Measurements from ENCODE around the gene CSK.

CSK gene

DNA sequence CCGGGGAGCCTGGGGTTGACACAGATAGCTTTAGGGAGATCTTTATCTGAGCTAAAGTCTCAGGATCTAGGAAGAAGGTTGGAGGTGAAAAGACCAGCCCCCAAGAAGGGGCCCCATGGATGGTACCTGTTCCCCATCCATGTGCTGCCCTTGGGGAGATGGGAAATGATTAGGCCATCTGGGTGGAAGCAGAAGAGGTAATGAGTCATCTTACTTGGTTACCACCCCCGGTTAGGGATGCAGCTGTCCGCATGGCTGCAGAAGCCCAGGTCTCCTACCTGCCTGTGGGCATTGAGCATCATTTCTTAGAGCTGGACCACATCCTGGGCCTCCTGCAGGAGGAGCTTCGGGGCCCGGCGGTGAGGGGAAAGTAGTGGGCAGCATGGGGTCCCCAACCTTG is 41.4 kb downstream of the CSK start:
- TF ChIP-seq, protein P1, sequence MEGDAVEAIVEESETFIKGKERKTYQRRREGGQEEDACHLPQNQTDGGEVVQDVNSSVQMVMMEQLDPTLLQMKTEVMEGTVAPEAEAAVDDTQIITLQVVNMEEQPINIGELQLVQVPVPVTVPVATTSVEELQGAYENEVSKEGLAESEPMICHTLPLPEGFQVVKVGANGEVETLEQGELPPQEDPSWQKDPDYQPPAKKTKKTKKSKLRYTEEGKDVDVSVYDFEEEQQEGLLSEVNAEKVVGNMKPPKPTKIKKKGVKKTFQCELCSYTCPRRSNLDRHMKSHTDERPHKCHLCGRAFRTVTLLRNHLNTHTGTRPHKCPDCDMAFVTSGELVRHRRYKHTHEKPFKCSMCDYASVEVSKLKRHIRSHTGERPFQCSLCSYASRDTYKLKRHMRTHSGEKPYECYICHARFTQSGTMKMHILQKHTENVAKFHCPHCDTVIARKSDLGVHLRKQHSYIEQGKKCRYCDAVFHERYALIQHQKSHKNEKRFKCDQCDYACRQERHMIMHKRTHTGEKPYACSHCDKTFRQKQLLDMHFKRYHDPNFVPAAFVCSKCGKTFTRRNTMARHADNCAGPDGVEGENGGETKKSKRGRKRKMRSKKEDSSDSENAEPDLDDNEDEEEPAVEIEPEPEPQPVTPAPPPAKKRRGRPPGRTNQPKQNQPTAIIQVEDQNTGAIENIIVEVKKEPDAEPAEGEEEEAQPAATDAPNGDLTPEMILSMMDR (IDR thresholded peaks at IDR 0.05; ENCODE audit: poor library complexity, severe bottlenecking): no peak

DNA sequence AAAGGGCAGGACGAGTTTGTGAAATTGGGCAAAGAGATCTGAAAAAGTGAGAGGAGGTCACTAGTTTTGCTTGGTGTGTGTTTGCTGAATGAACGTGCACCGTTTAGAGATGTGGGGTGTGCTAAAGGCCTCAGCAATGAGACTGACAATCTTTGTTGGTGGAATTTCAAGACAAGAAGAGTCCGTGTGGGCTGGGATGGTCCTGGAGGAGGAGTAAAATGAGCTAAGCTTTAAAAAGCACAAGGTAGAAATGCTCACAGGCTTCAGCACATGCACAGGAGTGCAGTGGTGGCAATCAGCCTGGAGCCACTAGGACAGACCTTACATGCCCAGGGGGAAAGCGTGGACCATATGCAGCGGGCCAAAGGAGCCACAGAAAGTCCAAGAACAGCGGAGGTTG is 43.1 kb downstream of the CSK start:
- ATAC-seq (ENCODE audit: low read depth): no peak; the same call in 2 of the 3 replicates
- no peak overlapping the region for H3K27ac ChIP-seq (ENCODE audit: poor library complexity, severe bottlenecking)
- no peaks in the 10 kb centered on the region for H3K4me1 ChIP-seq (ENCODE audit: insufficient read depth, poor library complexity, severe bottlenecking)
- no peaks in the 10 kb centered on the region for H3K36me3 ChIP-seq (ENCODE audit: low read depth)
- H3K9me3 ChIP-seq (ENCODE audit: severe bottlenecking): no peaks in the 10 kb centered on the region
- no peak for DNase-seq (ENCODE audit: low spot score)
- H3K27me3 ChIP-seq (ENCODE audit: insufficient read depth, poor library complexity, severe bottlenecking): peaks cover 27% of the 10 kb centered on the region
- TF ChIP-seq, protein P1 (IDR thresholded peaks at IDR 0.05; ENCODE audit: poor library complexity, severe bottlenecking): no peak
- H3K4me3 ChIP-seq (ENCODE audit: severe bottlenecking): no peak overlapping the region

More for the DNA sequence above, 41.4 kb downstream of the CSK start:
- Histone ChIP-seq H3K27me3 (ENCODE audit: insufficient read depth, poor library complexity, severe bottlenecking) (peaks cover 19% of the 10 kb centered on the region), H3K4me1 (ENCODE audit: insufficient read depth, poor library complexity, severe bottlenecking) (peaks cover 8% of the 10 kb centered on the region), H3K4me3 (ENCODE audit: severe bottlenecking) (no peak overlapping the region), H3K9me3 (ENCODE audit: severe bottlenecking) (no peaks in the 10 kb centered on the region), H3K36me3 (ENCODE audit: low read depth) (no peaks in the 10 kb centered on the region), H3K27ac (ENCODE audit: poor library complexity, severe bottlenecking) (no peak overlapping the region)
- ATAC-seq (ENCODE audit: low read depth) (no peak), DNase-seq (ENCODE audit: low spot score) (no peak)

DNA sequence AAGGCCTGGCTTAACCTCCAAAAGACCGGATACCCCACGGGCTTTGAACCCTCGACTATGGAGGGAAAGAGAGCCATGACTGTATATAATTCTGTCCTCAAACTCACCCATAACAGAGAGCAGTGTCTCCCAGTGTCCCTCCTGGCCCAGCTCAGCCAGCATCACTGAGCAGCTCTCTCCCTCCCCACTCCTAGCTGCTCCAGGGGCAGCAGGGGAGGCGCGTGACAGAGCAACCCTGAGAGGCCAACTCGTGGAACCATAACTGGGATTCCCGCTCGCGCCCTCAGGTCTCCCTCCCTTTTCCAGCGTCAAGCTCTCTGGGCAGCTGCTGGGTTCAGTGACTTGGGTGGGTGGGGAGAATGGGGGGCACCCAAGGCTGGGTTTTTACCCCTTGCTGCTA is 44.0 kb downstream of the CSK start:
- Histone ChIP-seq H3K4me3 (ENCODE audit: severe bottlenecking) (no peak overlapping the region), H3K4me1 (ENCODE audit: insufficient read depth, poor library complexity, severe bottlenecking) (no peaks in the 10 kb centered on the region), H3K36me3 (ENCODE audit: low read depth) (no peaks in the 10 kb centered on the region), H3K27me3 (ENCODE audit: insufficient read depth, poor library complexity, severe bottlenecking) (peaks cover 27% of the 10 kb centered on the region), H3K27ac (ENCODE audit: poor library complexity, severe bottlenecking) (no peak overlapping the region), H3K9me3 (ENCODE audit: severe bottlenecking) (no peaks in the 10 kb centered on the region)
- DNase-seq (ENCODE audit: low spot score): no peak
- ATAC-seq (ENCODE audit: low read depth): no peak
- TF ChIP-seq, protein P1 (IDR thresholded peaks at IDR 0.05; ENCODE audit: poor library complexity, severe bottlenecking): no peak

DNA sequence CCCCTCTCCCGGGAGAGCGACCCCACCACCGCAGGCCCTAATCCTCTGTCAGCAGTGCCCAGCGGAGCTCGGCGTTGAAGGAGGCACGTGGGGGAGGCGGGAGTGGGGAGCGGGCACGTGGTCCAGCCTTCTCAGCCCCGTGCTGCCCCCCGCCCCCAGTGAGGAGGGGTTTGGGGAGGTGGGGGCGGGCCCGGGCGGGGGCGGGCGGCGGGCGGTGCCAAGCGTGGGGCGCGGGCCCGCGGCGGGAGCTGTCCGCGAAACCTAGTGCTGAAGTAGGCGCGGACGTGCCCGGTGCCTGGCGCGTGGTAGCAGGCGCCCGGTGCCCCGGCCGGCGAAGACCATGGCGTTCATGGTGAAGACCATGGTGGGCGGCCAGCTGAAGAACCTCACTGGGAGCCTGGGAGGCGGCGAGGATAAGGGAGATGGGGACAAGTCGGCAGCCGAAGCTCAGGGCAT is 44.5 kb downstream of the CSK start, which contains the start of gene CPLX3:
Gene CPLX3, plus strand, starts transcription at position 264 of the 456 bp plus-strand sequence. Its CDS starts 77 bp downstream, at position 341.
- peaks cover 27% of the 10 kb centered on the region for H3K27me3 ChIP-seq (ENCODE audit: insufficient read depth, poor library complexity, severe bottlenecking)
- no peaks in the 10 kb centered on the region for H3K9me3 ChIP-seq (ENCODE audit: severe bottlenecking)
- no peak within 1 kb of the TSS for H3K27ac ChIP-seq (ENCODE audit: poor library complexity, severe bottlenecking)
- 0 out of 3 replicates have a peak, but pooled peaks have one; percentile 7 for ATAC-seq (ENCODE audit: low read depth)
- H3K36me3 ChIP-seq (ENCODE audit: low read depth): no peaks in the 10 kb centered on the region
- H3K4me1 ChIP-seq (ENCODE audit: insufficient read depth, poor library complexity, severe bottlenecking): no peaks in the 10 kb centered on the region
- H3K4me3 ChIP-seq (ENCODE audit: severe bottlenecking): no peak within 1 kb of the TSS
- TF ChIP-seq, protein P1 (IDR thresholded peaks at IDR 0.05; ENCODE audit: poor library complexity, severe bottlenecking): no peak
- DNase-seq (ENCODE audit: low spot score): no peak

DNA sequence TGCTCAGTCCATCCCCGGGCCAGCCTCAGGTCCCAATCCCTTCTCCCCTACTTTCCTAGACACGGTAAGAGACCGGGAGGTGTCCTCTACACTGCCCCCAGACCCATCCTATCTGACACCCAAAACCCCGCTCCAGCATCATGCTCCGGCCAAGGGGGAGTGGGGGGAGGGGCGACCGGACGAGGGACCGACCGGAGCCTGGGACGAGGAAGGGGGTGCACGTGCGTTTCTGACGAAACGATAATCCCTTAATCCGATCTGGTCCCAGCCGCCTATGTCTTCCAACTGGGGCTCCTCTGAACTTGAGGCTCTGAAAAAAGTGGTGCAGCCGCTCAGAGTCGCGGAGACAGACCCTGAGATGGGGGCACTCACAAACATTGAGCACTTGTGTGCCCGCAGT is 45.0 kb downstream of the CSK start:
- H3K4me1 ChIP-seq (ENCODE audit: insufficient read depth, poor library complexity, severe bottlenecking): no peaks in the 10 kb centered on the region
- ATAC-seq (ENCODE audit: low read depth): no peak
- DNase-seq (ENCODE audit: low spot score): no peak
- H3K9me3 ChIP-seq (ENCODE audit: severe bottlenecking): no peaks in the 10 kb centered on the region
- TF ChIP-seq, protein P1 (IDR thresholded peaks at IDR 0.05; ENCODE audit: poor library complexity, severe bottlenecking): no peak
- no peak overlapping the region for H3K4me3 ChIP-seq (ENCODE audit: severe bottlenecking)
- H3K27ac ChIP-seq (ENCODE audit: poor library complexity, severe bottlenecking): no peak overlapping the region
- H3K27me3 ChIP-seq (ENCODE audit: insufficient read depth, poor library complexity, severe bottlenecking): peaks cover 27% of the 10 kb centered on the region
- no peaks in the 10 kb centered on the region for H3K36me3 ChIP-seq (ENCODE audit: low read depth)

All from RWPE2 (cell line).